Measurements from ENCODE around the gene SIN3B. TPM values are rescaled to one million over a fixed set of nuclear protein-coding genes. Genes with fewer than 3 reads are reported as not detected.
"Not testable (repeated sequence)": the region's sequence is repeated elsewhere in the genome, so short reads cannot be mapped to it uniquely, and the experiment has no call there.

The SIN3B gene
- total and polyA plus RNA-seq, 4 donors = 7.1 to 82.7 (median 56.7) TPM

DNA sequence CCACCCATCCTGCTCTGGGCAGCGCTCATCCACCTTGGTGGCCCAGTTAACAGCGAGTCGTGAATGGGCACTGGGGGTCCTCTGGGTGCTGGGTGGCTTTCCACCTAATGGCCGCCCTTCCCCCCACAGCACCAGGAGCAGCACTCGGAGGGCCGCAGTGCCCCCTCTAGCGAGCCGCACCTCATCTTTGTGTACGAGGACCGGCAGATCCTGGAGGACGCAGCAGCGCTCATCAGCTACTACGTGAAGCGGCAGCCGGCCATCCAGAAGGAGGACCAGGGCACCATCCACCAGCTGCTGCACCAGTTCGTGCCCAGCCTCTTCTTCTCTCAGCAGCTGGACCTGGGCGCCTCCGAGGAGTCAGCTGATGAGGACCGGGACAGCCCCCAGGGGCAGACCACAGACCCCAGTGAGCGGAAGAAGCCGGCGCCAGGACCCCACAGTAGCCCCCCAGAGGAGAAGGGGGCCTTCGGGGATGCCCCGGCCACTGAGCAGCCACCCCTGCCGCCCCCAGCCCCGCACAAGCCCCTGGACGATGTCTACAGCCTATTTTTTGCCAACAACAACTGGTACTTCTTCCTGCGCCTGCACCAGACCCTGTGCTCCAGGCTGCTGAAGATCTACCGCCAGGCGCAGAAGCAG, 40.3 kb downstream of the SIN3B start:
- ATAC-seq (ENCODE audit: low FRiP score) (no peak), DNase-seq (no peak)
- no peak overlapping the region for H3K4me3 ChIP-seq (ENCODE audit: low read length in 2 of 2)
- 91 to 94% methylated on average over 28 to 30 of the region's 30 CpGs for WGBS, 2 donors
- intact Hi-C loops (cut with DNase I) = no loop called here
- H3K27me3 ChIP-seq (ENCODE audit: control insufficient read depth in 1 of 2, insufficient read depth in 2 of 2, low read length in 1 of 2) = no peaks in the 10 kb centered on the region
- no peaks in the 10 kb centered on the region for H3K4me1 ChIP-seq (ENCODE audit: control insufficient read depth in 1 of 2, insufficient read depth in 2 of 2, low read length in 2 of 2)
- no peak overlapping the region for H3K27ac ChIP-seq (ENCODE audit: low read depth in 1 of 2, low read length in 2 of 2)
- no peaks in the 10 kb centered on the region for H3K9me3 ChIP-seq (ENCODE audit: control insufficient read depth, low read length)
- peaks cover 0 to 5% of the 10 kb centered on the region in 2 donors for H3K36me3 ChIP-seq (ENCODE audit: control insufficient read depth in 1 of 2, insufficient read depth in 2 of 2, low read length in 1 of 2)

DNA sequence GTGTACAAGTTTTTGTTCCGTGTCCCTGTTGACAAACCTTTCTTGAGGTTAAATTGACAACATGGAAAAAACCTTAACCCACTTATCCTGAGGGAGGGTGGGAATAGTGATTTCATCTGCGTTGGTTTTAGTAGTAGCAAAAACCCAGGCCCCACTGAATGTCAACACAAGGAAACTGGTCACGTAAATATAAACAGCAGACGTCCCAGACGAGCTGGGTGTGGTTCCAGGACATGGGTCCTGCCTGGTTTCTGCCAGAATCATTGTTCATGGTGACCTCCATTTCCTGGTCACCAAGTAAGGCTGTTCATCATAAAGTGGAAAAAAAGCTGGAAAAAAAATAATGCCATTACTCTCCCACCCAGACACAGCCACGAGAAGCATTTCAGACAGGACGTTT, 42.7 kb downstream of the SIN3B start:
- no peaks in the 10 kb centered on the region for H3K4me1 ChIP-seq (ENCODE audit: control insufficient read depth in 1 of 2, insufficient read depth in 2 of 2, low read length in 2 of 2)
- H3K9me3 ChIP-seq (ENCODE audit: control insufficient read depth, low read length) = no peaks in the 10 kb centered on the region
- H3K36me3 ChIP-seq (ENCODE audit: control insufficient read depth in 1 of 2, insufficient read depth in 2 of 2, low read length in 1 of 2) = peaks cover 0 to 11% of the 10 kb centered on the region in 2 donors
- no peak for ATAC-seq (ENCODE audit: low FRiP score)
- no peak for DNase-seq
- no peak overlapping the region for H3K4me3 ChIP-seq (ENCODE audit: low read length in 2 of 2)
- no peaks in the 10 kb centered on the region for H3K27me3 ChIP-seq (ENCODE audit: control insufficient read depth in 1 of 2, insufficient read depth in 2 of 2, low read length in 1 of 2)
- intact Hi-C loops (cut with DNase I) = no loop called here
- 53 to 58% methylated on average over 7 of the region's 7 CpGs for WGBS, 2 donors
- H3K27ac ChIP-seq (ENCODE audit: low read depth in 1 of 2, low read length in 2 of 2) = no peak overlapping the region

DNA sequence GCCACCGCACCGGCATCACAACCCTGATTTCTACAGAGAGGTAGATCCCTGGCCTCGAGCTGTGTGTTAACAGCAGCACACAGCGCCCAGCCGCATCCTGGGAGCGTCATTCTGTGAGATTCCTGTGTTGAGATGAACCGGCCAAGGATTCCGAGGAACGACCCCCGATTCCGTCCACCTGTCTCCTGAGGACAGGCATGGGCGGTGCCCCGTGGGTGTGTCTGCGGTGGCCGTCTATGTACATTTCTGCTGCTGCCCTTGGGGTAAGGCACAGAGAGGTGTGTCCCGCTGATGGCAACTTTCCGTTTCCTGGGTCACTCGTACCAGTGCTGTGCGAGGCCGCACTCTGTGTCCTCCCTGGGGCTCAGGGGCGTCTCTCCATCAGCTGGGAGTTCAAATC, 43.5 kb downstream of the SIN3B start:
- 95 to 96% methylated on average over 21 of the region's 21 CpGs for WGBS, 2 donors
- no peaks in the 10 kb centered on the region for H3K9me3 ChIP-seq (ENCODE audit: control insufficient read depth, low read length)
- no peaks in the 10 kb centered on the region for H3K4me1 ChIP-seq (ENCODE audit: control insufficient read depth in 1 of 2, insufficient read depth in 2 of 2, low read length in 2 of 2)
- DNase-seq (no peak), ATAC-seq (ENCODE audit: low FRiP score) (no peak)
- no peaks in the 10 kb centered on the region for H3K27me3 ChIP-seq (ENCODE audit: control insufficient read depth in 1 of 2, insufficient read depth in 2 of 2, low read length in 1 of 2)
- H3K36me3 ChIP-seq (ENCODE audit: control insufficient read depth in 1 of 2, insufficient read depth in 2 of 2, low read length in 1 of 2) = peaks cover 0 to 9% of the 10 kb centered on the region in 2 donors
- intact Hi-C loops (cut with DNase I) = no loop called here
- H3K27ac ChIP-seq (ENCODE audit: low read depth in 1 of 2, low read length in 2 of 2) = no peak overlapping the region
- H3K4me3 ChIP-seq (ENCODE audit: low read length in 2 of 2) = no peak overlapping the region

DNA sequence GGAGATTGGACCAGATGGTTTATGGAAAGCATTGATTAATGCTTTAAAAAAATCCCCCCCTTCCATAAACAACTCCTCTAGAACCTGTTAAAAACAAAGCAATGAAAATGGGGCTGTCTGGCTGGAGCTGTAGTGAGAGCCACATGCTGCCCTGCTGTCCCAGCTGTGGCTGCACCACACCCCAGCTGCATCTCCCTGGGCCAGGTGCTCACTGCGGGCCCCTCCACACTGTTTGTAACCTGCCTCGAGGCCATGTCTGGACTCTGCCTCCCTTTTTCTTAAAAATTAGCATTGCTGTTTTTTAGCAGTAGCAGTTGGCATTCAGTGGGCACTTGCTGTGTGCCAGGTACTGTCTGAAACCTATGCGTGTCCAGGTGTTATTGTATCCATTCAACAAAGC, 44.4 kb downstream of the SIN3B start:
- WGBS, 2 donors = 95% methylated on average over 3 of the region's 3 CpGs
- no peak for ATAC-seq (ENCODE audit: low FRiP score)
- intact Hi-C loops (cut with DNase I) = no loop called here
- no peak for DNase-seq
- Histone ChIP-seq H3K27me3 (ENCODE audit: control insufficient read depth in 1 of 2, insufficient read depth in 2 of 2, low read length in 1 of 2) (no peaks in the 10 kb centered on the region), H3K4me1 (ENCODE audit: control insufficient read depth in 1 of 2, insufficient read depth in 2 of 2, low read length in 2 of 2) (no peaks in the 10 kb centered on the region), H3K4me3 (ENCODE audit: low read length in 2 of 2) (no peak overlapping the region), H3K9me3 (ENCODE audit: control insufficient read depth, low read length) (no peaks in the 10 kb centered on the region), H3K36me3 (ENCODE audit: control insufficient read depth in 1 of 2, insufficient read depth in 2 of 2, low read length in 1 of 2) (peaks cover 0 to 10% of the 10 kb centered on the region in 2 donors), H3K27ac (ENCODE audit: low read depth in 1 of 2, low read length in 2 of 2) (no peak overlapping the region)

DNA sequence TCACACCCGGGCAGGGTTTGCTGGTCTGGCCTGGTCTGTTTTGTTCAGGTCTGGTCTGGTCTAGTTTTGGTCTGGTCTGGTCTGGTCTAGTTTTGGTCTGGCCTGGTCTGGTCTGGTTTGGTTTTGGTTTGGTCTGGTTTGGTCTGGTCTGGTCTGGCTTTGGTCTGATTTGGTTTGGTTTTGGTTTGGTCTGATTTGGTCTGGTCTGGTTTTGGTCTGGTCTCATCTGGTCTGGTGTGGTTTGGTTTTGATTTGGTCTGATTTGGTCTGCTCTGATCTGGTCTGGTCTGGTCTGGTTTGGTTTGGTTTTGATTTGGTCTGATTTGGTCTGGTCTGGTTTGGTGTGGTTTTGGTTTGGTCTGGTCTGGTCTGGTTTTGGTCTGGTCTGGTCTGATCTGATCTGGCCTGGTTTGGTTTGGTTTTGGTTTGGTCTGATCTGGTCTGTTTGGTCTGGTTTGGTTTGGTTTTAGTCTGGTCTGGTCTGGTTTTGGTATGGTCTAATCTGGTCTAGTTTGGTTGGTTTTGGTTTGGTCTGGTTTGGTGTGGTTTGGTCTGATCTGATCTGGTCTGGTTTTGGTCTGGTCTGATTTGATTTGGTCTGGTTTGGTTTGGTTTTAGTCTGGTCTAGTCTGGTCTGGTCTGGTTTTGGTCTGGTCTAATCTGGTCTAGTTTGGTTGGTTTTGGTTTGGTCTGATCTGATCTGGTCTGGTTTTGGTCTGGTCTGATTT, 45.2 kb downstream of the SIN3B start:
- intact Hi-C loops (cut with DNase I) = no loop called here
- Histone ChIP-seq H3K27ac (ENCODE audit: low read depth in 1 of 2, low read length in 2 of 2) (no peak overlapping the region), H3K4me3 (ENCODE audit: low read length in 2 of 2) (no peak overlapping the region), H3K9me3 (ENCODE audit: control insufficient read depth, low read length) (no peaks in the 10 kb centered on the region), H3K36me3 (ENCODE audit: control insufficient read depth in 1 of 2, insufficient read depth in 2 of 2, low read length in 1 of 2) (peaks cover 2 to 10% of the 10 kb centered on the region in 2 donors), H3K4me1 (ENCODE audit: control insufficient read depth in 1 of 2, insufficient read depth in 2 of 2, low read length in 2 of 2) (no peaks in the 10 kb centered on the region), H3K27me3 (ENCODE audit: control insufficient read depth in 1 of 2, insufficient read depth in 2 of 2, low read length in 1 of 2) (no peaks in the 10 kb centered on the region)
- DNase-seq (no peak), ATAC-seq (ENCODE audit: low FRiP score) (no peak)
- WGBS, 2 donors = 92 to 93% methylated on average over 1 of the region's 1 CpG

DNA sequence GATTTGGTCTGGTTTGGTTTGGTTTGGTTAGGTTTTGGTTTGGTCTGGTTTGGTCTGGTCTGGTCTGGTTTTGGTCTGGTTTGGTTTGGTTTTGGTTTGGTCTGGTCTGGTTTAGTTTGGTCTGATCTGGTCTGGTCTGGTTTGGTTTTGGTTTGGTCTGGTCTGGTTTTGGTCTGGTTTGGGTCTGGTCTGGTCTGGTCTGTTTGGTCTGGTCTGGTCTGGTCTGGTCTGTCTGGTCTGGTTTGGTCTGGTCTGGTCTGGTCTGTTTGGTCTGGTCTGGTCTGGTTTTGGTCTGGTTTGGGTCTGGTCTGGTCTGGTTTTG, 45.7 kb downstream of the SIN3B start:
- H3K27me3 ChIP-seq (ENCODE audit: control insufficient read depth in 1 of 2, insufficient read depth in 2 of 2, low read length in 1 of 2); H3K9me3 ChIP-seq (ENCODE audit: control insufficient read depth, low read length); ATAC-seq (ENCODE audit: low FRiP score); H3K4me1 ChIP-seq (ENCODE audit: control insufficient read depth in 1 of 2, insufficient read depth in 2 of 2, low read length in 2 of 2); H3K36me3 ChIP-seq (ENCODE audit: control insufficient read depth in 1 of 2, insufficient read depth in 2 of 2, low read length in 1 of 2); DNase-seq; H3K27ac ChIP-seq (ENCODE audit: low read depth in 1 of 2, low read length in 2 of 2); H3K4me3 ChIP-seq (ENCODE audit: low read length in 2 of 2); intact Hi-C loops (cut with DNase I): not testable (repeated sequence)

DNA sequence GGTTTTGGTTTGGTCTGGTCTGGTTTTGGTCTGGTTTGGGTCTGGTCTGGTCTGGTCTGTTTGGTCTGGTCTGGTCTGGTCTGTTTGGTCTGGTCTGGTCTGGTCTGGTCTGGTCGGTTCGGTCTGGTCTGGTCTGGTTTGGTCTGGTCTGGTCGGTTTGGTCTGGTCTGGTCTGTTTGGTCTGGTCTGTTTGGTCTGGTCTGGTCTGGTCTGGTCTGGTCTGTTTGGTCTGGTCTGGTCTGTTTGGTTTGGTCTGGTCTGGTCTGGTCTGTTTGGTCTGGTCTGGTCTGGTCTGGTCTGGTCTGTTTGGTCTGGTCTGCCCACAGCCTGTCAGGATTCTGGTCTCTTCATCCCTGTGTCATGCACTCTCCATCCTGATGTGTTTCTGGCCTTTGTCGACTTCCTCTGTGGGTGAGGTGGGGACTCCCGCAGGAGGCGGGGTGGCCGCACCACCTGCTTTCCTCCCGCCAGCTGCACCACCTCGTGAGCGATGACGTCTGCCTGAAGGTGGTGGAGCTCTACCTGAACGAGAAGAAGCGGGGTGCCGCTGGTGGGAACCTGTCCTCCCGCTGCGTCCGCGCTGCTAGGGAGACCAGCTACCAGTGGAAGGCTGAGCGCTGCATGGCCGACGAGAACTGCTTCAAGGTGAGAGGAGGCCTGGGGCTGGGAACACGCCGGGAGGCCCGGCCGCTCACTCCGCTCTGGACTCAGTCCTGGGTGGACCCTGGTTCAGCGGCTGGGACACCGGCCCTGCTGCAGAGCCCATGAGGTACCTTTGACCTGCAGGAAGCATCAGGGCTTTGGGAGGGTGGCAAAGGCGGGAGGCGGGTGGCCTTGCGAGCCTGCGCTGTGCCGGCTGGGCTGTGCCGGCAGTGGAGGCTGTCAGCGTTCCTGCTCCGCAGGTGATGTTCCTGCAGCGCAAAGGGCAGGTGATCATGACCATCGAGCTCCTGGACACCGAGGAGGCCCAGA, 46.7 kb downstream of the SIN3B start:
- Histone ChIP-seq H3K4me3 (ENCODE audit: low read length in 2 of 2) (no peak overlapping the region), H3K27me3 (ENCODE audit: control insufficient read depth in 1 of 2, insufficient read depth in 2 of 2, low read length in 1 of 2) (no peaks in the 10 kb centered on the region), H3K36me3 (ENCODE audit: control insufficient read depth in 1 of 2, insufficient read depth in 2 of 2, low read length in 1 of 2) (peaks cover 4 to 8% of the 10 kb centered on the region in 2 donors), H3K9me3 (ENCODE audit: control insufficient read depth, low read length) (no peaks in the 10 kb centered on the region), H3K27ac (ENCODE audit: low read depth in 1 of 2, low read length in 2 of 2) (no peak overlapping the region), H3K4me1 (ENCODE audit: control insufficient read depth in 1 of 2, insufficient read depth in 2 of 2, low read length in 2 of 2) (no peaks in the 10 kb centered on the region)
- no peak for ATAC-seq (ENCODE audit: low FRiP score)
- intact Hi-C loops (cut with DNase I) = no loop called here
- no peak for DNase-seq
- 94 to 95% methylated on average over 39 of the region's 39 CpGs for WGBS, 2 donors

DNA sequence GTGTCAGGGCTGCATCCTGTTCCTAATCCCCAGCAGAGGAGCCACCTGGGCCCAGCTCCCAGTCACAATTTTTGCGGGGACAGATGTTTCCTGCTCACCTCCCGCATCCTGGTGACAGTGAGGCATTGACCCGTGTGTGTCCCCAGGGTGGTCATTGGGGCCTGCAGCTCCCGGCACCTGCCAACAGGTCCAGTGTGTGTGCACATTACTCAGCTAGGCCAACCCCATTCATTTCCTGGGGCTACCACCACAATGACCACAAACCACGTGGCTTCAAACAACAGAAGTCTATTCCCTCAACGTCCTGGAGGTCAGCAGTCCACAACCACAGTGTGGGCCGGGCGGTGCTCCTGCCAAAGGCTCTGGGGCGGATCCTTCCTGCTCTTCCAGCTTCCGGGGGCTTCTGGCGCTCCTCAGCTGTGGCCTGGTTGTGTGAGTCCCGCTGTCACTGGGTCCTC, 47.7 kb downstream of the SIN3B start:
- ATAC-seq (ENCODE audit: low FRiP score) (no peak), DNase-seq (no peak)
- Histone ChIP-seq H3K9me3 (ENCODE audit: control insufficient read depth, low read length) (peaks cover 2% of the 10 kb centered on the region), H3K36me3 (ENCODE audit: control insufficient read depth in 1 of 2, insufficient read depth in 2 of 2, low read length in 1 of 2) (peaks cover 4 to 8% of the 10 kb centered on the region in 2 donors), H3K27ac (ENCODE audit: low read depth in 1 of 2, low read length in 2 of 2) (no peak overlapping the region), H3K4me1 (ENCODE audit: control insufficient read depth in 1 of 2, insufficient read depth in 2 of 2, low read length in 2 of 2) (no peaks in the 10 kb centered on the region), H3K27me3 (ENCODE audit: control insufficient read depth in 1 of 2, insufficient read depth in 2 of 2, low read length in 1 of 2) (no peaks in the 10 kb centered on the region), H3K4me3 (ENCODE audit: low read length in 2 of 2) (no peak overlapping the region)
- intact Hi-C loops (cut with DNase I) = no loop called here
- WGBS, 2 donors = 87 to 89% methylated on average over 12 of the region's 12 CpGs

Data from aorta (tissue), 5 donors.